OCI-LY7 (cell line): Measurements from ENCODE around the gene OGT. TPM values are rescaled to one million over a fixed set of nuclear protein-coding genes. Genes with fewer than 3 reads are reported as not detected.

ENCODE experiments used
- BruUV-seq: library from RNA; stranded (reverse); fragments of 400-500 nt; replicated peaks from 2 replicates; lab custom pipeline; 2021; lab: Mats Ljungman, UMichigan
- CTCF ChIA-PET: fragments of 300-600 bp; sonication (Branson Sonifier 250); formaldehyde crosslinking; loops from one replicate; lab custom pipeline; 2022; ENCODE audit warnings: antibody characterized with exemption; ENCODE audit not compliant: unreplicated experiment; lab: Charles Lee
- POLR2A ChIA-PET: fragments of 300-600 bp; sonication (Branson Sonifier 250); formaldehyde crosslinking; loops from one replicate; lab custom pipeline; 2022; ENCODE audit warnings: antibody characterized with exemption; lab: Charles Lee
- DNase-seq: peaks from one replicate; pipeline ENCODE4 v3.0.0-alpha.2; 2015; ENCODE audit warnings: low spot score
- H2AFZ ChIP-seq: fragments of 200-600 bp; sonication (generic), shearing (Covaris generic); 2 replicates; pipeline ENCODE4 v1.6.1; 2014; ENCODE audit warnings: mild to moderate bottlenecking, antibody characterized with exemption, low read length, moderate library complexity
- H3K27ac ChIP-seq: fragments of 200-600 bp; sonication (generic); 2 replicates; pipeline ENCODE4 v1.5.1; 2014; ENCODE audit warnings: mixed run types, low read depth, mild to moderate bottlenecking, moderate library complexity, low read length, inconsistent platforms; ENCODE audit not compliant: poor library complexity, severe bottlenecking
- H3K36me3 ChIP-seq: fragments of 200-600 bp; sonication (generic); 2 replicates; pipeline ENCODE4 v1.6.1; 2014; ENCODE audit warnings: mild to moderate bottlenecking, antibody characterized with exemption, low read length, moderate library complexity, mixed read lengths; ENCODE audit not compliant: insufficient read depth
- H3K4me1 ChIP-seq: fragments of 200-600 bp; sonication (generic); 2 replicates; pipeline ENCODE4 v1.5.1; 2014; ENCODE audit warnings: mild to moderate bottlenecking, low read length; ENCODE audit not compliant: insufficient read depth, poor library complexity, severe bottlenecking
- H3K4me2 ChIP-seq: fragments of 200-600 bp; sonication (generic); 2 replicates; pipeline ENCODE4 v1.6.1; 2014; ENCODE audit warnings: mild to moderate bottlenecking, low read length
- H3K4me3 ChIP-seq: fragments of 200-600 bp; sonication (generic); 2 replicates; pipeline ENCODE4 v1.5.1; 2014; ENCODE audit warnings: mild to moderate bottlenecking, low read depth, low read length; ENCODE audit not compliant: poor library complexity, severe bottlenecking
- H3K79me2 ChIP-seq: fragments of 200-600 bp; sonication (generic); 2 replicates; pipeline ENCODE4 v1.6.1; 2016; ENCODE audit warnings: low read depth, mild to moderate bottlenecking, low read length, moderate library complexity, mixed read lengths; ENCODE audit not compliant: insufficient read depth
- H3K9me2 ChIP-seq: fragments of 200-600 bp; sonication (generic); 2 replicates; pipeline ENCODE4 v1.6.1; 2016; ENCODE audit warnings: mild to moderate bottlenecking, low read length, mixed read lengths; ENCODE audit not compliant: insufficient read depth
- H3K9me3 ChIP-seq: fragments of 200-600 bp; sonication (generic); 2 replicates; pipeline ENCODE4 v1.6.1; 2014; ENCODE audit warnings: mild to moderate bottlenecking, mixed run types, low read length, mixed read lengths
- H4K20me1 ChIP-seq: fragments of 200-600 bp; sonication (generic); 2 replicates; pipeline ENCODE4 v1.6.1; 2014; ENCODE audit warnings: mild to moderate bottlenecking, antibody characterized with exemption, low read length, moderate library complexity, mixed read lengths; ENCODE audit not compliant: insufficient read depth
- CTCF ChIP-seq: fragments of 200-600 bp; sonication (generic); conservative IDR thresholded peaks from 2 replicates; pipeline ENCODE4 v1.5.1; 2014; ENCODE audit warnings: mild to moderate bottlenecking, antibody characterized with exemption, low read length, moderate library complexity, mixed read lengths
- EZH2phosphoT487 ChIP-seq: fragments of 200-600 bp; sonication (generic); IDR thresholded peaks from 2 replicates; pipeline ENCODE4 v1.6.1; 2018; ENCODE audit warnings: low read depth, borderline replicate concordance, mild to moderate bottlenecking, mixed run types, antibody characterized with exemption, low read length, moderate library complexity, mixed read lengths
- intact Hi-C: fragments of 100-400 bp; cut with micrococcal nuclease; formaldehyde crosslinking; loops from one replicate; pipeline ENCODE4 v1.10.0; 2022; ENCODE audit not compliant: unreplicated experiment
- total RNA-seq, 2 experiments: library from RNA; depleted of rRNA in 1 of 2; stranded (reverse); fragments of >200 nt in 1 of 2; shearing (Covaris generic) in 1 of 2; gene quantifications; 2 replicates each; pipeline ENCODE4 v1.2.3, GENCODE V29; 2014 to 2022

OGT gene
- total RNA-seq, 2 experiments from 2014 or later, result 185 to 291 TPM

GRCh38 chrX:71546879-71547278 is 14.0 kb downstream of the OGT start:
- Histone ChIP-seq H4K20me1 (peaks cover 26% of the 10 kb centered on the region), H3K9me3 (no peaks in the 10 kb centered on the region), H3K79me2 (peaks cover 49% of the 10 kb centered on the region), H3K4me3 (no peak overlapping the region), H3K27ac (no peak overlapping the region), H3K4me1 (peaks cover 11% of the 10 kb centered on the region), H3K36me3 (peaks cover 92% of the 10 kb centered on the region), H3K4me2 (no peak overlapping the region), H2AFZ (no peak overlapping the region), H3K9me2 (no peaks in the 10 kb centered on the region)
- POLR2A ChIA-PET, result interaction anchor here (2.9 kb wide), 1 partner anchor 12 kb away, joined by 13 read pairs; no protein-coding TSS in a partner anchor
- TF ChIP-seq EZH2phosphoT487, result no peak
- CTCF ChIA-PET, result no interaction called here
- intact Hi-C loops, result loop anchor here (10.0 kb wide), 1 partner anchor 262 kb away; the partner anchor contains the start of gene NONO
- no TSS peak for BruUV-seq
- no peak for DNase-seq

GRCh38 chrX:71547339-71547738 is 14.4 kb downstream of the OGT start:
- H3K36me3 ChIP-seq, result peaks cover 91% of the 10 kb centered on the region

GRCh38 chrX:71549986-71550385 is 17.1 kb downstream of the OGT start:
- CTCF ChIA-PET, result no interaction called here
- no peak overlapping the region for H3K4me2 ChIP-seq
- H3K9me2 ChIP-seq, result no peaks in the 10 kb centered on the region
- BruUV-seq, result no TSS peak
- H3K4me1 ChIP-seq, result no peaks in the 10 kb centered on the region
- H3K9me3 ChIP-seq, result no peaks in the 10 kb centered on the region
- TF ChIP-seq EZH2phosphoT487, result no peak
- peaks cover 88% of the 10 kb centered on the region for H3K36me3 ChIP-seq
- no peak overlapping the region for H3K4me3 ChIP-seq
- no peak overlapping the region for H2AFZ ChIP-seq
- DNase-seq, result no peak
- H4K20me1 ChIP-seq, result 0 out of 2 replicates have a peak, but pooled peaks cover 2% of the 10 kb centered on the region
- H3K27ac ChIP-seq, result no peak overlapping the region
- H3K79me2 ChIP-seq, result peaks cover 20% of the 10 kb centered on the region; the same call in 1 of the 2 replicates
- intact Hi-C loops, result loop anchor here (10.0 kb wide), 2 partner anchors 125 to 265 kb away; partner anchors contain the start of gene NONO
- POLR2A ChIA-PET, result interaction anchor here (0.8 kb wide), 1 partner anchor 16 kb away, joined by 3 read pairs; no protein-coding TSS in a partner anchor

More at GRCh38 chrX:71547339-71547738, 14.4 kb downstream of the OGT start:
- no peak for TF ChIP-seq EZH2phosphoT487
- 0 out of 2 replicates have a peak, but pooled peaks have one; percentile 21 for TF ChIP-seq CTCF
- Histone ChIP-seq H3K4me2 (no peak overlapping the region), H3K27ac (no peak overlapping the region), H3K9me3 (no peaks in the 10 kb centered on the region), H3K79me2 (peaks cover 44% of the 10 kb centered on the region), H4K20me1 (peaks cover 21% of the 10 kb centered on the region), H3K4me3 (no peak overlapping the region), H2AFZ (no peak overlapping the region), H3K9me2 (no peaks in the 10 kb centered on the region), H3K4me1 (peaks cover 7% of the 10 kb centered on the region)
- intact Hi-C loops, result loop anchor here (10.0 kb wide), 1 partner anchor 263 kb away; the partner anchor contains the start of gene NONO
- ChIA-PET CTCF (no interaction called here), POLR2A (no interaction called here)
- no peak for DNase-seq
- BruUV-seq, result TSS peak; percentile 16
